H1 (cell line): ENCODE data around the gene CENPO. TPM values are rescaled to one million over a fixed set of nuclear protein-coding genes. Genes with fewer than 3 reads are reported as not detected.

Experiments
- BACH1 ChIP-seq: IDR thresholded peaks from 2 replicates; pipeline ENCODE4 v1.6.1; 2012; ENCODE audit warnings: low read length, improper control_type of control experiment
- BCL11A ChIP-seq, 2 experiments: IDR thresholded peaks; one replicate each; pipeline ENCODE4 v1.6.1; 2011; ENCODE audit warnings: low read depth in 2 of 2, low read length in 2 of 2, mild to moderate bottlenecking in 2 of 2
- EGR1 ChIP-seq: IDR thresholded peaks from 2 replicates; pipeline ENCODE4 v1.6.1; 2011; ENCODE audit warnings: low read depth, low read length, borderline replicate concordance
- polyA plus RNA-seq, 7 experiments: library from polyadenylated mRNA; depleted of rRNA in 3 of 7; stranded (reverse) in 5 of 7; unstranded in 2 of 7; fragments of >200 nt in 5 of 7; fragments of 200-250 nt in 2 of 7; gene quantifications; 1 replicate in 5 of 7; 2 replicates in 1 of 7; 4 replicates in 1 of 7; pipeline versions ENCODE4 v1.2.1 to v1.2.3, GENCODE V29; 2011 to 2013; ENCODE audit warnings: missing spikeins in 2 of 7, mixed read lengths in 2 of 7
- total RNA-seq: library from RNA; stranded (reverse); fragmentation: NEBNext Ultra II Directional; extraction: Animal tissue kit (Norgen Biotek cat#: 25700); gene quantifications from 2 replicates; pipeline ENCODE4 v1.2.1, GENCODE V29; 2021

The CENPO gene
- total and polyA plus RNA-seq, 2 of the 8 experiments (the other 6 are each of a cell fraction or from before 2014, with no cell fraction given): 34.4 to 46.3 TPM

DNA sequence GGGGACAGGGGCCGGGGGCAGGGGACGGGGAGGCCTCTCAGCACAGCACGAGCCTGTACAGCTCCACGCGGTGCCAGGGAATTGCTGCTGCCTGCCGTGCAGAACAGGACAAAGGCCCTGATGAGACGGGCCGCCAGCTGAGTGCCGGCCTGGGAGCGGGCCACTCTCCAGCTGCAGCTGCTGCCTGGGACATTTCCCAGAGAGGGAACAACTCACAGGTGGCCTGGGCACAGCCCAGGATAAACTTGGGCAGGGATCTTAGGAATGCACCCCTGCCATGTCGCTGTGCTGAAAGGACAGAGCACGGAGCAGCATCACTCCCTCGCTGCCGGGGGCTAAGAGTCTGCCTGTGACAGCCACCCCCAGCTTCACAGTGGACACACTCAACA lies 38.8 kb downstream of the CENPO start (continued):
- no peak for TF ChIP-seq EGR1
- TF ChIP-seq BACH1: no peak
- TF ChIP-seq BCL11A (IDR thresholded peaks at IDR 0.05; ENCODE audit: low read depth in 2 of 2, low read length in 2 of 2): no peak
